Mammary epithelial cell (primary cell): Measurements from ENCODE around the gene RALGPS1.

ENCODE experiments used
- CTCF ChIP-seq, 2 donors: IDR thresholded peaks in 1 of 2; conservative IDR thresholded peaks in 1 of 2; 2 replicates each; pipeline ENCODE4 v1.5.1; 2011 to 2012; ENCODE audit warnings: inconsistent platforms in 2 of 2, low read length in 2 of 2, mild to moderate bottlenecking in 2 of 2, control low read depth in 1 of 2, low read depth in 1 of 2; ENCODE audit not compliant: insufficient read depth in 1 of 2; ENCODE audit errors: extremely low read depth in 1 of 2
- EZH2 ChIP-seq: IDR thresholded peaks from 2 replicates; pipeline ENCODE4 v1.6.1; 2012; ENCODE audit warnings: low read length, inconsistent platforms, borderline replicate concordance

GRCh38 chr9:127200106-127200862 lies 285.7 kb downstream of the RALGPS1 start:
- TF ChIP-seq CTCF (conservative IDR thresholded peaks at IDR 0.05 in 1 of 2, IDR thresholded peaks at IDR 0.05 in 1 of 2; ENCODE audit: extremely low read depth in 1 of 2, insufficient read depth in 1 of 2, low read depth in 1 of 2, low read length in 2 of 2) = no peak
- TF ChIP-seq EZH2 = no peak
